ENCODE results near the gene FOXN3.

Gene FOXN3

DNA sequence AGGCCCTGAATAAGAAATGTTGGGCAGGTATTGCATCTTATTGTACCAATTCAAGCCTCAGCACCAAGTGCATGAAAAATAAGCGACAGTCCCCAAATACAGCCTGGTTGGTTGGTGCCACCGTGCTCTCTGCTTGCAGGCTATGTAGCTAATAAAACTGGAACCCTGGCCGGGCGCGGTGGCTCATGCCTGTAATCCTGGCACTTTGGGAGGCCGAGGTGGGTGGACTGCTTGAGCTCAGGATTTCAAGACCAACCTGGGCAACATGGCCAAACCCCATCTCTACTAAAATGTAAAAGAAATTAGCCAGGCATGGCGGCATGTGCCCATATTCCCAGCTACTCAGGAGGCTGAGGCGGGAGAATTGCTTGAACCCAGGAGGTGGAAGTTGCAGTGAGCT is 25.5 kb downstream of the FOXN3 start:
- DNase-seq (ENCODE audit: extremely low read depth, low read depth): no peak
- TF ChIP-seq, protein P1, sequence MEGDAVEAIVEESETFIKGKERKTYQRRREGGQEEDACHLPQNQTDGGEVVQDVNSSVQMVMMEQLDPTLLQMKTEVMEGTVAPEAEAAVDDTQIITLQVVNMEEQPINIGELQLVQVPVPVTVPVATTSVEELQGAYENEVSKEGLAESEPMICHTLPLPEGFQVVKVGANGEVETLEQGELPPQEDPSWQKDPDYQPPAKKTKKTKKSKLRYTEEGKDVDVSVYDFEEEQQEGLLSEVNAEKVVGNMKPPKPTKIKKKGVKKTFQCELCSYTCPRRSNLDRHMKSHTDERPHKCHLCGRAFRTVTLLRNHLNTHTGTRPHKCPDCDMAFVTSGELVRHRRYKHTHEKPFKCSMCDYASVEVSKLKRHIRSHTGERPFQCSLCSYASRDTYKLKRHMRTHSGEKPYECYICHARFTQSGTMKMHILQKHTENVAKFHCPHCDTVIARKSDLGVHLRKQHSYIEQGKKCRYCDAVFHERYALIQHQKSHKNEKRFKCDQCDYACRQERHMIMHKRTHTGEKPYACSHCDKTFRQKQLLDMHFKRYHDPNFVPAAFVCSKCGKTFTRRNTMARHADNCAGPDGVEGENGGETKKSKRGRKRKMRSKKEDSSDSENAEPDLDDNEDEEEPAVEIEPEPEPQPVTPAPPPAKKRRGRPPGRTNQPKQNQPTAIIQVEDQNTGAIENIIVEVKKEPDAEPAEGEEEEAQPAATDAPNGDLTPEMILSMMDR (IDR thresholded peaks at IDR 0.05; ENCODE audit: low read depth, low read length): no peak

DNA sequence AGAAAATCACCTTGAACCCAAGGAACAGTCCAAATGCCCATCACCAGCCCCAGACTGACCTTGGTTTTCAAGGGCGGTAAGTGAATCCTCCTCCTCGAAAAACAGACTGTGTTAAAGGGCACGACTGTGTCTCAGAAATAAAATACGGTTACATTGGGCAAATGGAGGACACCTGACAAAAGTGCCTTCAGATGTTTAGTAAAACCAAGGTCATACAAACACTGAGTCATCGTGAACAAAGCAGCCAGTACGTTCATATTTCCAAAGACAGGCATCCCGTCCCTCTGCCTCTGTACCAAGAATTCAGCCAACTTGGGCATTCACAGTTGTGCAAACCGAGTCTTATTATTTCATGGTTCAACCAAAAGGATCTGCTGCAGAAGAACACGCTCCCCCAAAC is 25.9 kb downstream of the FOXN3 start:
- TF ChIP-seq, protein P1 (IDR thresholded peaks at IDR 0.05; ENCODE audit: low read depth, low read length): no peak
- no peak for DNase-seq (ENCODE audit: extremely low read depth, low read depth)

GRCh38 chr14:89388853-89389252 is 28.2 kb downstream of the FOXN3 start:
- TF ChIP-seq, protein P1 (IDR thresholded peaks at IDR 0.05; ENCODE audit: low read depth, low read length): peak; percentile 22
- no peak for DNase-seq (ENCODE audit: extremely low read depth, low read depth)

- TF ChIP-seq, protein P1 (IDR thresholded peaks at IDR 0.05; ENCODE audit: low read depth, low read length): no peak
- DNase-seq (ENCODE audit: extremely low read depth, low read depth): no peak
Measured at GRCh38 chr14:89387922-89388685, 28.9 kb downstream of the FOXN3 start.

DNA sequence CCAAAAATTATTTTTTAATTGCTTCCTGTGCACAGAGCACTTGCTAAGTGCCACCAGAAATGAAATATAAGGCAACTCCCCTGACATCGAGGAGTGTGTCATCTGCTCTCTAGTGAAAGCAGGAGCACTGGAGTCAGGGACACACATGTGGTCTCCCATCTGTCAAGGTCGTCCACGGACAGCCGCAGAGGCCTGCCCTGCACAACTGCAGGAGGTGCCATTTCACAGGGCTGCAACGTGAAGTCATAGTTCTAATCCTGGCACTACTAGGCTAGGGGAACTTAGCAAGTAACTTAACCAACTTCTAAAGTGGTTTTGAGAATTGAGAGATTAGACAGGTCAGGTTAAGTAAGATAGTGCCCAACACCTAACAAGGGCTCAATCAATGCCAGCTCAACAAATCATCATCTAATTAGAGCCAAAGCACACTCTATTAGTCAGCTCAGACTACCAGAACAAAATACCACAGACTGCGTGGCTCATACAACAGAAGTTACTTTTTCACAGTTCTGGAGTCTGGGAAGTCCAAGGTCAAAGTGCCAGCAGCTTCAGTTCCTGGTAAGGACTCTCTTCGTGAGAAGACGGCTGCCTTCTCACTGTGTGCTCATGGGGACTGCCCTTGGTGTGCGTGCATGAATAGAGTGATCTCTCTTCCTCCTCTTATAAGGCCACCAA is 30.7 kb downstream of the FOXN3 start:
- TF ChIP-seq, protein P1 (IDR thresholded peaks at IDR 0.05; ENCODE audit: low read depth, low read length): no peak
- no peak for DNase-seq (ENCODE audit: extremely low read depth, low read depth)

- DNase-seq (ENCODE audit: extremely low read depth, low read depth): no peak
- TF ChIP-seq, protein P1 (IDR thresholded peaks at IDR 0.05; ENCODE audit: low read depth, low read length): no peak
Measured at GRCh38 chr14:89384636-89385035, 32.4 kb downstream of the FOXN3 start.

- TF ChIP-seq, protein P1 (IDR thresholded peaks at IDR 0.05; ENCODE audit: low read depth, low read length): no peak
- DNase-seq (ENCODE audit: extremely low read depth, low read depth): no peak
Measured at GRCh38 chr14:89384023-89384422, 33.0 kb downstream of the FOXN3 start.
